NK-92 treated with Interleukin-12 subunit alpha and Interleukin-12 subunit beta, amount 100 ng/mL, for 24 hours (cell line): ENCODE data around the gene NPEPPS.

Experiments
- DNase-seq: peaks from one replicate; lab custom pipeline; 2025; lab: John Stamatoyannopoulos, UW

Gene NPEPPS

GRCh38 chr17:47663912-47664623 lies 133.2 kb downstream of the NPEPPS start:
- DNase-seq, result no peak

GRCh38 chr17:47664624-47664941 lies 133.7 kb downstream of the NPEPPS start:
- no peak for DNase-seq

- no peak for DNase-seq
Observed at GRCh38 chr17:47665655-47666054, 134.7 kb downstream of the NPEPPS start.

- no peak for DNase-seq
Observed at GRCh38 chr17:47669081-47669480, 138.2 kb downstream of the NPEPPS start.

- DNase-seq, result no peak
Observed at GRCh38 chr17:47670064-47670463, 139.2 kb downstream of the NPEPPS start.
